Mesenchymal stem cell (in vitro differentiated cells and primary cell): ENCODE data around the gene ILRUN.
"Not testable (repeated sequence)": the region's sequence is repeated elsewhere in the genome, so short reads cannot be mapped to it uniquely, and the experiment has no call there.

Source experiments
- DNase-seq: peaks from one replicate; pipeline ENCODE4 v3.0.0-alpha.2; 2013
- H2AFZ ChIP-seq: one replicate; pipeline ENCODE4 v1.6.1; 2013; ENCODE audit warnings: low read depth, mild to moderate bottlenecking, control low read depth, inconsistent platforms, low read length, moderate library complexity
- H2AK5ac ChIP-seq: 2 replicates; pipeline ENCODE4 v1.6.1; 2013; ENCODE audit warnings: low read length, moderate library complexity, mild to moderate bottlenecking, inconsistent platforms; ENCODE audit not compliant: severe bottlenecking
- H2BK120ac ChIP-seq: one replicate; pipeline ENCODE4 v1.6.1; 2013; ENCODE audit warnings: low read depth, mild to moderate bottlenecking, inconsistent platforms, low read length, moderate library complexity
- H2BK12ac ChIP-seq, 2 experiments: one replicate each; pipeline ENCODE4 v1.6.1; 2013; ENCODE audit warnings: inconsistent platforms in 2 of 2, low read length in 2 of 2, mild to moderate bottlenecking in 2 of 2, moderate library complexity in 2 of 2, control low read depth in 1 of 2
- H2BK15ac ChIP-seq: one replicate; pipeline ENCODE4 v1.6.1; 2013; ENCODE audit warnings: mild to moderate bottlenecking, low read depth, inconsistent platforms; ENCODE audit not compliant: poor library complexity, severe bottlenecking
- H2BK5ac ChIP-seq: 2 replicates; pipeline ENCODE4 v1.6.1; 2013; ENCODE audit warnings: low read depth, mild to moderate bottlenecking, low read length, control low read depth, inconsistent platforms; ENCODE audit not compliant: poor library complexity, severe bottlenecking
- H3K14ac ChIP-seq, 2 experiments: one replicate each; pipeline ENCODE4 v1.6.1; 2013; ENCODE audit warnings: inconsistent platforms in 2 of 2, low read length in 2 of 2, control low read depth in 1 of 2, mild to moderate bottlenecking in 1 of 2, moderate library complexity in 1 of 2
- H3K18ac ChIP-seq, 2 experiments: one replicate each; pipeline ENCODE4 v1.6.1; 2013; ENCODE audit warnings: inconsistent platforms in 2 of 2, low read length in 2 of 2, control low read depth in 1 of 2, low read depth in 1 of 2, mild to moderate bottlenecking in 1 of 2
- H3K23ac ChIP-seq, 2 experiments: one replicate each; pipeline ENCODE4 v1.6.1; 2013; ENCODE audit warnings: inconsistent platforms in 2 of 2, low read length in 2 of 2, mild to moderate bottlenecking in 2 of 2, moderate library complexity in 2 of 2, control low read depth in 1 of 2
- H3K27ac ChIP-seq: 2 replicates; pipeline ENCODE4 v1.5.1; 2013; ENCODE audit warnings: mild to moderate bottlenecking, moderate library complexity, low read length, control low read depth, inconsistent platforms; ENCODE audit not compliant: poor library complexity, severe bottlenecking
- H3K27me3 ChIP-seq, 2 experiments: 2 replicates each; pipeline versions ENCODE4 v1.6.1 to v1.7.0; 2013; ENCODE audit warnings: low read length in 2 of 2, mild to moderate bottlenecking in 2 of 2, moderate library complexity in 2 of 2, control low read depth in 1 of 2, inconsistent platforms in 1 of 2; ENCODE audit not compliant: control insufficient read depth in 1 of 2, insufficient read depth in 1 of 2
- H3K36me3 ChIP-seq, 2 experiments: 2 replicates each; pipeline versions ENCODE4 v1.6.1 to v1.7.0; 2013; ENCODE audit warnings: low read length in 2 of 2, control low read depth in 1 of 2, inconsistent platforms in 1 of 2, low read depth in 1 of 2, mild to moderate bottlenecking in 1 of 2; ENCODE audit not compliant: insufficient read depth in 2 of 2, control insufficient read depth in 1 of 2
- H3K4ac ChIP-seq, 2 experiments: one replicate each; pipeline ENCODE4 v1.6.1; 2013; ENCODE audit warnings: inconsistent platforms in 2 of 2, low read length in 2 of 2, mild to moderate bottlenecking in 2 of 2, moderate library complexity in 2 of 2, control low read depth in 1 of 2, low read depth in 1 of 2
- H3K4me1 ChIP-seq: 2 replicates; pipeline ENCODE4 v1.6.1; 2013; ENCODE audit warnings: low read depth, low read length, control low read depth; ENCODE audit not compliant: control insufficient read depth, insufficient read depth
- H3K4me2 ChIP-seq: 2 replicates; pipeline ENCODE4 v1.6.1; 2013; ENCODE audit warnings: low read length, mild to moderate bottlenecking, inconsistent platforms; ENCODE audit not compliant: poor library complexity, severe bottlenecking
- H3K4me3 ChIP-seq, 2 experiments: 2 replicates each; pipeline versions ENCODE4 v1.5.1 to v1.7.0; 2013; ENCODE audit warnings: low read length in 2 of 2, mild to moderate bottlenecking in 2 of 2, control low read depth in 1 of 2, low read depth in 1 of 2; ENCODE audit not compliant: insufficient read depth in 1 of 2
- H3K79me1 ChIP-seq: replicated peaks from 2 replicates; pipeline ENCODE4 v1.6.1; 2013; ENCODE audit warnings: mild to moderate bottlenecking, control low read depth, low read length, inconsistent platforms; ENCODE audit not compliant: poor library complexity, severe bottlenecking
- H3K9ac ChIP-seq: 2 replicates; pipeline ENCODE4 v1.7.0; 2013; ENCODE audit warnings: mild to moderate bottlenecking, low read length, moderate library complexity
- H3K9me3 ChIP-seq: 2 replicates; pipeline ENCODE4 v1.7.0; 2013; ENCODE audit warnings: mild to moderate bottlenecking, low read length; ENCODE audit not compliant: control insufficient read depth
- H4K8ac ChIP-seq: one replicate; pipeline ENCODE4 v1.6.1; 2013; ENCODE audit warnings: inconsistent platforms, mild to moderate bottlenecking, low read length, moderate library complexity
- H4K91ac ChIP-seq: one replicate; pipeline ENCODE4 v1.6.1; 2013; ENCODE audit warnings: mild to moderate bottlenecking, low read length, inconsistent platforms
- WGBS: methylation state at CpG from one replicate; pipeline ENCODE4 v1.1.7; 2013; ENCODE audit warnings: mixed read lengths; 5-methylcytosine and 5-hydroxymethylcytosine counted together

ILRUN gene

DNA sequence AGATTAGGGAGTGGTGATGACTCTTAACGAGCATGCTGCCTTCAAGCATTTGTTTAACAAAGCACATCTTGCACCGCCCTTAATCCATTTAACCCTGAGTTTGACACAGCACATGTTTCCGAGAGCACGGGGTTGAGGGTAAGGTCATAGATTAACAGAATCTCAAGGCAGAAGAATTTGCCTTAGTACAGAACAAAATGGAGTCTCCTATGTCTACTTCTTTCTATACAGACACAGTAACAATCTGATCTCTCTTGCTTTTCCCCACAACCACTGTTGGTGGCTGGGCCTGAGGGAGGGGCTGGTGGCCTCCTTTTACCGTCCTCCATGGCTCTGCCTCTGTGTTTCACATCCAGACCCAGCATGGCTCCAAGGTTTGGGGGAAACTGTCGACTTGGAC is 23.6 kb upstream of the ILRUN start:
- H2BK12ac ChIP-seq, H3K27ac ChIP-seq, H3K18ac ChIP-seq, H3K4ac ChIP-seq, H3K79me1 ChIP-seq, H3K23ac ChIP-seq, H3K4me1 ChIP-seq, H3K9me3 ChIP-seq, H3K14ac ChIP-seq, H2AK5ac ChIP-seq, H3K4me2 ChIP-seq, H2AFZ ChIP-seq, H3K9ac ChIP-seq, H2BK120ac ChIP-seq, H3K36me3 ChIP-seq, H3K27me3 ChIP-seq, H2BK15ac ChIP-seq, DNase-seq, H2BK5ac ChIP-seq, H3K4me3 ChIP-seq: not testable (repeated sequence)
- peak overlapping the region; percentile 89 for H4K8ac ChIP-seq
- 79% methylated on average over 2 of the region's 6 CpGs for WGBS
- peak overlapping the region; percentile 30 for H4K91ac ChIP-seq

DNA sequence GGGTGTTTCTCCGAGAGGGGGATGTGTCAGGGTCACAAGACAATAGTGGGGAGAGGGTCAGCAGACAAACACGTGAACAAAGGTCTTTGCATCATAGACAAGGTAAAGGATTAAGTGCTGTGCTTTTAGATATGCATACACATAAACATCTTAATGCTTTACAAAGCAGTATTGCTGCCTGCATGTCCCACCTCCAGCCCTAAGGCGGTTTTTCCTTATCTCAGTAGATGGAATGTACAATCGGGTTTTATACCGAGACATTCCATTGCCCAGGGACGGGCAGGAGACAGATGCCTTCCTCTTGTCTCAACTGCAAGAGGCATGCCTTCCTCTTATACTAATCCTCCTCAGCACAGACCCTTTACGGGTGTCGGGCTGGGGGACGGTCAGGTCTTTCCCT is 23.1 kb upstream of the ILRUN start:
- not testable (repeated sequence) for H3K4me1 ChIP-seq, H3K4ac ChIP-seq, H3K27me3 ChIP-seq, DNase-seq, H2BK120ac ChIP-seq, H4K8ac ChIP-seq, H3K9me3 ChIP-seq, H2AK5ac ChIP-seq, H4K91ac ChIP-seq, H2BK5ac ChIP-seq, H3K4me3 ChIP-seq, H3K27ac ChIP-seq, H3K23ac ChIP-seq, H2BK12ac ChIP-seq, H2AFZ ChIP-seq, H3K79me1 ChIP-seq, H3K18ac ChIP-seq, H2BK15ac ChIP-seq, H3K9ac ChIP-seq, H3K36me3 ChIP-seq, H3K4me2 ChIP-seq, H3K14ac ChIP-seq
- WGBS: 12% methylated on average over 4 of the region's 9 CpGs

DNA sequence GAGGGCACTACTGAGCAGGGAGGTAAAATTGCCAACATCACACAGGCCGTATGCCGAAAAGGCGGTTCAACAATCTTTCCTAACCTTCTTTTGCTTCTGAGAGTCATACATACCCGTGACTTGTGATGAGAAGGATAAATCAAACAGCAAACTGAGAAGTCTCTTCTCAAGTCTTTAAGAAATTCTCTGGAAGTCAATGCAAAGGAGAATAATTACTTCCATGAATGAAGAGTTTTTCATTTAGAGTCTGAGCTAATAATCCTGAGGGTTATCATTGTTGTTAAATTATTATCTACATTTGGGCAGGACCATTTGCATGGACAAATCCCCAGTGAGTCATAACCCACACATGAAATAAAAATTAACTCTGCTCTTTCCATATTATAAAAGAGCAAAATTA is 22.4 kb upstream of the ILRUN start:
- no peaks in the 10 kb centered on the region for H3K36me3 ChIP-seq
- no peak overlapping the region for H4K91ac ChIP-seq
- H3K4me1 ChIP-seq: no peaks in the 10 kb centered on the region

DNA sequence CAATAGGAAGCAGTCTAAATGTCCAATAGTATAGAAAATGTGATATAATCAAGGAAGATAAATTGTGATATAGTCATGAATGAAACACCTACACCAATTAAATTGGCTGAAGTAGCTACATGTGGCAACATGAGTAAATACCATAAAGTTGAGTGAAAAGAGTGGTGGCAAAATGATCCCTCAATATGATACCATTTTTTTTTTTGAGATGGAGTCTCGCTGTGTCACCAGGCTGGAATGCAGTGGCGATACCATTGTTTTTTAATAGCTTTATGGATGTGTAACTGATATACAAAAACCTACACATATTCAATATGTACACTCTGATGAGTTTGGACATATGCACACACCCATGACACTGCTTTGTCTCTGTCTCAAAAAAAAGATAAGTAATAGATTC is 20.9 kb upstream of the ILRUN start:
- Histone ChIP-seq H3K18ac (no peak overlapping the region), H3K4me2 (no peak overlapping the region), H3K14ac (no peak overlapping the region), H2AK5ac (no peak overlapping the region), H3K79me1 (no peaks in the 10 kb centered on the region), H3K9me3 (no peaks in the 10 kb centered on the region), H2BK12ac (no peak overlapping the region), H3K23ac (no peak overlapping the region), H2BK5ac (no peak overlapping the region), H2BK15ac (no peak overlapping the region), H3K4me1 (no peaks in the 10 kb centered on the region), H4K8ac (no peak overlapping the region), H4K91ac (no peak overlapping the region), H3K27ac (no peak overlapping the region), H3K36me3 (no peaks in the 10 kb centered on the region), H3K9ac (no peak overlapping the region), H2BK120ac (no peak overlapping the region), H3K4me3 (no peak overlapping the region), H2AFZ (no peak overlapping the region), H3K27me3 (no peaks in the 10 kb centered on the region), H3K4ac (no peak overlapping the region)
- WGBS: no CpG with 5 or more reads among the region's 2 CpGs
- no peak for DNase-seq

More for the DNA sequence above, 22.4 kb upstream of the ILRUN start:
- H3K27ac ChIP-seq: no peak overlapping the region
- H2BK120ac ChIP-seq: no peak overlapping the region
- no peaks in the 10 kb centered on the region for H3K79me1 ChIP-seq
- no peak overlapping the region for H3K23ac ChIP-seq
- H3K4ac ChIP-seq: no peak overlapping the region
- no peak for DNase-seq
- 100% methylated on average over 1 of the region's 4 CpGs for WGBS
- no peaks in the 10 kb centered on the region for H3K27me3 ChIP-seq
- H3K4me3 ChIP-seq: no peak overlapping the region
- H3K14ac ChIP-seq: no peak overlapping the region
- H2BK15ac ChIP-seq: no peak overlapping the region
- no peak overlapping the region for H4K8ac ChIP-seq
- no peak overlapping the region for H3K4me2 ChIP-seq
- no peak overlapping the region for H2AFZ ChIP-seq
- no peak overlapping the region for H2BK5ac ChIP-seq
- no peak overlapping the region for H3K18ac ChIP-seq
- no peak overlapping the region for H2AK5ac ChIP-seq
- H2BK12ac ChIP-seq: no peak overlapping the region
- no peaks in the 10 kb centered on the region for H3K9me3 ChIP-seq
- H3K9ac ChIP-seq: peak overlapping the region; percentile 30
